H1 (cell line): Measurements from ENCODE around the gene DEDD. TPM values are rescaled to one million over a fixed set of nuclear protein-coding genes. Genes with fewer than 3 reads are reported as not detected.

Experiments used
- KDM5A ChIP-seq: fragments of 200-600 bp; IDR thresholded peaks from 2 replicates; pipeline ENCODE4 v1.7.1; 2012; ENCODE audit warnings: mild to moderate bottlenecking, low read length, inconsistent platforms, mixed read lengths
- RNF2 ChIP-seq: fragments of 200-900, 300-1000 bp; sonication (generic); IDR thresholded peaks from 2 replicates; pipeline ENCODE4 v1.7.1; 2016; ENCODE audit warnings: borderline replicate concordance, low read depth, mild to moderate bottlenecking, antibody characterized with exemption, low read length; ENCODE audit not compliant: poor library complexity, severe bottlenecking; ENCODE audit errors: missing control alignments
- SP1 ChIP-seq: IDR thresholded peaks from 2 replicates; pipeline ENCODE4 v1.6.1; 2011; ENCODE audit warnings: low read depth, low read length
- polyA plus RNA-seq, 7 experiments: library from polyadenylated mRNA; depleted of rRNA in 3 of 7; stranded (reverse) in 5 of 7; unstranded in 2 of 7; fragments of >200 nt in 5 of 7; fragments of 200-250 nt in 2 of 7; gene quantifications; 1 replicate in 5 of 7; 2 replicates in 1 of 7; 4 replicates in 1 of 7; pipeline versions ENCODE4 v1.2.1 to v1.2.3, GENCODE V29; 2011 to 2013; ENCODE audit warnings: missing spikeins in 2 of 7, mixed read lengths in 2 of 7
- total RNA-seq: library from RNA; stranded (reverse); fragmentation: NEBNext Ultra II Directional; extraction: Animal tissue kit (Norgen Biotek cat#: 25700); gene quantifications from 2 replicates; pipeline ENCODE4 v1.2.1, GENCODE V29; 2021

DEDD gene
- total and polyA plus RNA-seq, 2 of the 8 experiments (the other 6 are each of a cell fraction or from before 2014, with no cell fraction given), result 42.6 to 55.9 TPM

DNA sequence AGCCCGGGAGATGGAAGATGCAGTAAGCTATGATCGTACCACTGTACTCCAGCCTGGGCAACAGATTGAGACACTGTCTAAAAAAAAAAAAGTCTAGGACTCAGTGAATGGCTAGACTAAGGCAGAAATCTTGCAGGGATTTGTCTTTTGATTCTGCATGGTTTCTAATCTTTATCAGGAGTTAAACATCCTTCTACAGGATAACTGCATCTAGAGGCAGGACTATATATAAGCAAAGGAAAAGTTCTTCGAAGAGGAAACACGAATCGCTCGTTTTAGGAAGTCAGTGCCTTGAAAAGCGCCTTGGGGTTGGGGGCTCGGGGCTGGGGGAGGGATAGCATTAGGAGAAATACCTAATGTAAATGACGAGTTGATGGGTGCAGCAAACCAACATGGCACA lies 20.7 kb upstream of the DEDD start (continued):
- TF ChIP-seq RNF2 (no peak), KDM5A (no peak), SP1 (no peak)
